ENCODE results near the gene CATSPER3.

Gene CATSPER3

GRCh38 chr5:135030123-135030955, 62.6 kb downstream of the CATSPER3 start:
- DNase-seq (ENCODE audit: low read depth) = no peak

- DNase-seq (ENCODE audit: low read depth) = no peak
These were observed 63.5 kb downstream of the CATSPER3 start for GRCh38 chr5:135030956-135031812.

- DNase-seq (ENCODE audit: low read depth) = no peak
These were observed 64.3 kb downstream of the CATSPER3 start for GRCh38 chr5:135031813-135032694.

GRCh38 chr5:135032695-135032998, 64.9 kb downstream of the CATSPER3 start:
- no peak for DNase-seq (ENCODE audit: low read depth)

- DNase-seq (ENCODE audit: low read depth) = no peak
These were observed 65.5 kb downstream of the CATSPER3 start for GRCh38 chr5:135032999-135033861.

GRCh38 chr5:135033901-135034235, 66.2 kb downstream of the CATSPER3 start, which contains the start of gene PITX1:
Gene PITX1 (minus strand): TSS chr5:135034228. CDS start chr5:135033881, 347 bp downstream.
- no peak for DNase-seq (ENCODE audit: low read depth)

GRCh38 chr5:135034236-135034962, 66.7 kb downstream of the CATSPER3 start:
- no peak for DNase-seq (ENCODE audit: low read depth)

GRCh38 chr5:135034963-135035677, 67.4 kb downstream of the CATSPER3 start:
- no peak for DNase-seq (ENCODE audit: low read depth)

GRCh38 chr5:135035678-135036030, 67.9 kb downstream of the CATSPER3 start:
- DNase-seq (ENCODE audit: low read depth) = no peak

- DNase-seq (ENCODE audit: low read depth) = no peak
These were observed 68.7 kb downstream of the CATSPER3 start for GRCh38 chr5:135036405-135036804.

GRCh38 chr5:135037519-135038204, 70.0 kb downstream of the CATSPER3 start:
- DNase-seq (ENCODE audit: low read depth) = no peak

- no peak for DNase-seq (ENCODE audit: low read depth)
These were observed 70.6 kb downstream of the CATSPER3 start for GRCh38 chr5:135038205-135038812.

- DNase-seq (ENCODE audit: low read depth) = no peak
These were observed 71.1 kb downstream of the CATSPER3 start for GRCh38 chr5:135038813-135039270.

GRCh38 chr5:135039271-135040033, 71.7 kb downstream of the CATSPER3 start:
- no peak for DNase-seq (ENCODE audit: low read depth)

- no peak for DNase-seq (ENCODE audit: low read depth)
These were observed 72.3 kb downstream of the CATSPER3 start for GRCh38 chr5:135040034-135040332.

GRCh38 chr5:135040333-135041144, 72.8 kb downstream of the CATSPER3 start:
- no peak for DNase-seq (ENCODE audit: low read depth)

GRCh38 chr5:135041145-135041587, 73.5 kb downstream of the CATSPER3 start:
- DNase-seq (ENCODE audit: low read depth) = no peak
